Upper lobe of left lung (tissue), 6 donors: ENCODE measurements around the gene UXT. TPM values are rescaled to one million over a fixed set of nuclear protein-coding genes. Genes with fewer than 3 reads are reported as not detected.

ENCODE experiments used
- ATAC-seq, 2 donors: fragments of 200-7000 bp; cut with Tn5 transposase; one replicate each; pipeline ENCODE4 v1.9.1; 2022; ENCODE audit warnings: mild to moderate bottlenecking in 2 of 2, moderate library complexity in 2 of 2; ENCODE audit not compliant: low FRiP score in 2 of 2
- DNase-seq, 2 donors: peaks; one replicate each; pipeline ENCODE4 v3.0.0-alpha.2; 2019 to 2020
- H3K27ac ChIP-seq, 4 donors: fragments of 200-600 bp; sonication (generic); one replicate each; pipeline ENCODE4 v1.5.1; 2016 to 2019
- H3K27me3 ChIP-seq, 4 donors: fragments of 200-600 bp; sonication (generic); one replicate each; pipeline ENCODE4 v1.5.1; 2017 to 2019
- H3K36me3 ChIP-seq, 4 donors: fragments of 200-600 bp; sonication (generic); one replicate each; pipeline ENCODE4 v1.5.1; 2016 to 2019
- H3K4me1 ChIP-seq, 4 donors: fragments of 200-600 bp; sonication (generic); one replicate each; pipeline ENCODE4 v1.5.1; 2018 to 2019
- H3K4me3 ChIP-seq, 4 donors: fragments of 200-600 bp; sonication (generic); one replicate each; pipeline ENCODE4 v1.5.1; 2017 to 2019; ENCODE audit warnings: mild to moderate bottlenecking in 2 of 4, moderate library complexity in 1 of 4
- H3K9me3 ChIP-seq, 4 donors: fragments of 200-600 bp; sonication (generic); one replicate each; pipeline ENCODE4 v1.5.1; 2018 to 2019
- CTCF ChIP-seq, 6 experiments: fragments of 450-650 bp in 4 of 6; fragments of 200-600 bp in 2 of 6; sonication (generic) in 2 of 6; IDR thresholded peaks; one replicate each; pipeline ENCODE4 v1.5.1; 2016 to 2019; ENCODE audit warnings: antibody characterized with exemption in 6 of 6
- EP300 ChIP-seq, 4 donors: sonication (generic); formaldehyde crosslinking; IDR thresholded peaks; one replicate each; pipeline ENCODE4 v1.5.1; 2017; ENCODE audit warnings: antibody characterized with exemption in 4 of 4, control low read depth in 2 of 4
- POLR2A ChIP-seq, 4 donors: fragments of 450-650 bp; IDR thresholded peaks; one replicate each; pipeline ENCODE4 v1.5.1; 2016 to 2017; ENCODE audit warnings: antibody characterized with exemption in 4 of 4, mild to moderate bottlenecking in 2 of 4
- POLR2AphosphoS5 ChIP-seq, 2 donors: sonication (generic); formaldehyde crosslinking; IDR thresholded peaks; one replicate each; pipeline ENCODE4 v1.5.1; 2017; ENCODE audit warnings: antibody characterized with exemption in 2 of 2
- WGBS, 2 donors: methylation state at CpG; one replicate each; pipeline ENCODE4 v1.1.5; 2017 to 2018; 5-methylcytosine and 5-hydroxymethylcytosine counted together
- total RNA-seq, 6 donors: library from RNA; depleted of rRNA in 4 of 6; stranded (reverse); fragments of >200 nt in 4 of 6; gene quantifications; one replicate each; pipeline versions ENCODE4 v1.1.0 to v1.2.1, GENCODE V29; 2016 to 2021
- donor health status: DM: no; HTN: no; CAD: no; lungs with moderate emphysema.
- donor health status: DM: no; HTN: yes; CAD: no; lungs with severe emphysema.

Gene UXT
- total RNA-seq, 6 donors from 2014 or later = 23.0 to 90.6 (median 75.2) TPM

- no peak for DNase-seq
- Histone ChIP-seq H3K27ac (no peak overlapping the region), H3K9me3 (peaks cover 0 to 7% (median 0%) of the 10 kb centered on the region in 4 donors), H3K4me3 (no peak overlapping the region), H3K36me3 (peaks cover 0 to 18% (median under 1%) of the 10 kb centered on the region in 4 donors), H3K27me3 (no peaks in the 10 kb centered on the region), H3K4me1 (peaks cover 3 to 17% (median 10%) of the 10 kb centered on the region in 4 donors)
- TF ChIP-seq CTCF (IDR thresholded peaks at IDR 0.05) (peak in 3 of 6 experiments; percentile 21 to 31 (median 24)), EP300 (IDR thresholded peaks at IDR 0.05) (no peak), POLR2AphosphoS5 (IDR thresholded peaks at IDR 0.05) (no peak), POLR2A (IDR thresholded peaks at IDR 0.05) (no peak)
- peak in 1 of 2 donors; percentile 36 for ATAC-seq
- 67 to 68% methylated on average over 12 of the region's 12 CpGs for WGBS, 2 donors
These were observed 14.4 kb downstream of the UXT start for GRCh38 chrX:47644557-47645091.

- Histone ChIP-seq H3K4me3 (no peak overlapping the region), H3K36me3 (peaks cover 0 to 25% (median 4%) of the 10 kb centered on the region in 4 donors), H3K9me3 (peaks cover 0 to 14% (median 0%) of the 10 kb centered on the region in 4 donors), H3K27me3 (no peaks in the 10 kb centered on the region), H3K4me1 (peaks cover 3 to 10% (median 6%) of the 10 kb centered on the region in 4 donors), H3K27ac (peak overlapping the region in 1 of 4 donors; percentile 24)
- 0 to 43% methylated on average over 1 to 2 of the region's 2 CpGs for WGBS, 2 donors
- ATAC-seq = no peak
- no peak for TF ChIP-seq POLR2AphosphoS5 (IDR thresholded peaks at IDR 0.05)
- TF ChIP-seq POLR2A (IDR thresholded peaks at IDR 0.05) = no peak
- TF ChIP-seq CTCF (IDR thresholded peaks at IDR 0.05) = peak in 5 of 6 experiments; percentile 18 to 46 (median 33)
- no peak for DNase-seq
These were observed 15.1 kb downstream of the UXT start for GRCh38 chrX:47643926-47644325.

DNA sequence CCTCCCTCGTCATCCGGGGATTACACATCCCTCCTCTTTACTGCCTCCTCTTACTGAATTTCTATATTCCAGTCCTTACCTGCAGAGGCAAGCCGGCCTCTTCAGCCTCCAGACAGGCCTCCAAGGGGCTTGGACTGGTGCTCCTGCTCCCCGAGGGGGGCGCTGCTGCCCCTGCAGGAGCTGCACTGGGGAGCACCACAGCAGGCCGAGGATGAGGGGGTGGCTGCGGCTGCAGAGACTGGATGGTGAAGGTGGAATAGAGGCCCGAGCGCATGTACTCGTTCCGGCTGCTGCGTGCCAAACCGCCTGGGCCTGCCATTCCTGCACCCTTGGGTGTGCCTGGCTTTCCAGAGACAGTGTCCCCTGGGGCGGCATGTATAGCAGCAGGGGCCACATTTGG is 20.2 kb downstream of the UXT start:
- Histone ChIP-seq H3K27ac (no peak overlapping the region), H3K4me3 (no peak overlapping the region), H3K36me3 (peaks cover 0 to 54% (median 10%) of the 10 kb centered on the region in 4 donors), H3K4me1 (peaks cover 0 to 3% (median 0%) of the 10 kb centered on the region in 4 donors), H3K9me3 (peaks cover 0 to 16% (median 0%) of the 10 kb centered on the region in 4 donors), H3K27me3 (no peaks in the 10 kb centered on the region)
- TF ChIP-seq POLR2AphosphoS5 (IDR thresholded peaks at IDR 0.05) (no peak), EP300 (IDR thresholded peaks at IDR 0.05) (no peak), POLR2A (IDR thresholded peaks at IDR 0.05) (no peak), CTCF (IDR thresholded peaks at IDR 0.05) (no peak)
- ATAC-seq = no peak
- DNase-seq = peak in 1 of 2 donors; percentile 37
- 94% methylated on average over 4 to 14 of the region's 14 CpGs for WGBS, 2 donors

DNA sequence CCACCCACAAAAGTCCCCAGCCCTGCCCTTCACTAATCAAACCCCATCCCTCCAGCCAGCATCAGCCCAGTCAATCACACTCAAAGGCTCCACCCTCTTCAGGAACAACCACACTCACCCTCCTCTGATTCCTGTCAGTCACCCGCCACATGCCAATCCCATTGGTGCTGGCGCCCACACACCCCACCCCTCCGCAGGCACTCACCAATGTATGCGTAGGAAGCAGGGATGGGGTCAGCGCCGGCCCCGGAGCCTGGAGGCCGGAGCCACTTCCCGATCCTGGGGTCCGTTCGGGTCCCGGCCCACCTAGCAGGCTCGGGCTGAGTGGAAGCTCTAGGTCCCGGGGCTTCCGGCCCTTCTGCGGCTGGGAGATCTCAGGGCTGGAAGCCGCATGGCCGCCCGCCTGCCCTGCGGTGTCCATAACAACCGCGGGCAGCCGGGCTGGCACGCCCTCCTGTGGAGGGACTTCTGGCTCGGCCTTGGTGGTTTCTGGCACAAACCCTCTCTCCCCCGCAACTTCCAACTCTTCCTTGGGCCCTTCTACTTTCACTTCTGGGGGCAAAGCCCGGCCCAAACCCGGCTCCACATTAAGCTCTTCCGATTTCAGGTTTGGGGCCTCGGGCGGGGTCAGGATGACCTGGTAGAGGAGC is 21.3 kb downstream of the UXT start:
- ATAC-seq (peak; percentile 89 to 91), DNase-seq (peak; percentile 77 to 87)
- TF ChIP-seq CTCF (IDR thresholded peaks at IDR 0.05) = peak in 2 of 6 experiments; percentile 33 to 38
- no peak for TF ChIP-seq POLR2A (IDR thresholded peaks at IDR 0.05)
- TF ChIP-seq POLR2AphosphoS5 (IDR thresholded peaks at IDR 0.05) = no peak
- TF ChIP-seq EP300 (IDR thresholded peaks at IDR 0.05) = no peak
- H3K27ac ChIP-seq = peak overlapping the region in 2 of 4 donors; percentile 60 to 70
- WGBS, 2 donors = 52 to 70% methylated on average over 9 to 26 of the region's 31 CpGs
- H3K4me3 ChIP-seq = peak overlapping the region in 3 of 4 donors; percentile 35 to 56 (median 52)
- no peaks in the 10 kb centered on the region for H3K27me3 ChIP-seq
- peaks cover 0 to 54% (median 10%) of the 10 kb centered on the region in 4 donors for H3K36me3 ChIP-seq
- peaks cover 0 to 16% (median 0%) of the 10 kb centered on the region in 4 donors for H3K9me3 ChIP-seq
- no peaks in the 10 kb centered on the region for H3K4me1 ChIP-seq
